Measurements from ENCODE around the gene CERS4.
A peak's percentile ranks its signal among the peaks of the same experiment; 100 is the strongest.

The CERS4 gene

GRCh38 chr19:8308891-8309291, 99.7 kb downstream of the CERS4 start:
- H3K4me3 ChIP-seq (ENCODE audit: low read depth, low read length), result peak overlapping the region; percentile 92
- TF ChIP-seq MYC (IDR thresholded peaks at IDR 0.05; ENCODE audit: low read depth, low read length), result no peak
- TF ChIP-seq, protein P1, sequence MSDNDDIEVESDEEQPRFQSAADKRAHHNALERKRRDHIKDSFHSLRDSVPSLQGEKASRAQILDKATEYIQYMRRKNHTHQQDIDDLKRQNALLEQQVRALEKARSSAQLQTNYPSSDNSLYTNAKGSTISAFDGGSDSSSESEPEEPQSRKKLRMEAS (IDR thresholded peaks at IDR 0.05; ENCODE audit: low read depth, low read length), result no peak
- TF ChIP-seq POLR2A (IDR thresholded peaks at IDR 0.05; ENCODE audit: extremely low read depth, insufficient read length), result no peak
- TF ChIP-seq, protein P2, sequence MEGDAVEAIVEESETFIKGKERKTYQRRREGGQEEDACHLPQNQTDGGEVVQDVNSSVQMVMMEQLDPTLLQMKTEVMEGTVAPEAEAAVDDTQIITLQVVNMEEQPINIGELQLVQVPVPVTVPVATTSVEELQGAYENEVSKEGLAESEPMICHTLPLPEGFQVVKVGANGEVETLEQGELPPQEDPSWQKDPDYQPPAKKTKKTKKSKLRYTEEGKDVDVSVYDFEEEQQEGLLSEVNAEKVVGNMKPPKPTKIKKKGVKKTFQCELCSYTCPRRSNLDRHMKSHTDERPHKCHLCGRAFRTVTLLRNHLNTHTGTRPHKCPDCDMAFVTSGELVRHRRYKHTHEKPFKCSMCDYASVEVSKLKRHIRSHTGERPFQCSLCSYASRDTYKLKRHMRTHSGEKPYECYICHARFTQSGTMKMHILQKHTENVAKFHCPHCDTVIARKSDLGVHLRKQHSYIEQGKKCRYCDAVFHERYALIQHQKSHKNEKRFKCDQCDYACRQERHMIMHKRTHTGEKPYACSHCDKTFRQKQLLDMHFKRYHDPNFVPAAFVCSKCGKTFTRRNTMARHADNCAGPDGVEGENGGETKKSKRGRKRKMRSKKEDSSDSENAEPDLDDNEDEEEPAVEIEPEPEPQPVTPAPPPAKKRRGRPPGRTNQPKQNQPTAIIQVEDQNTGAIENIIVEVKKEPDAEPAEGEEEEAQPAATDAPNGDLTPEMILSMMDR (IDR thresholded peaks at IDR 0.05; ENCODE audit: low read depth, low read length), result no peak
- DNase-seq (ENCODE audit: low read depth), result no peak

DNA sequence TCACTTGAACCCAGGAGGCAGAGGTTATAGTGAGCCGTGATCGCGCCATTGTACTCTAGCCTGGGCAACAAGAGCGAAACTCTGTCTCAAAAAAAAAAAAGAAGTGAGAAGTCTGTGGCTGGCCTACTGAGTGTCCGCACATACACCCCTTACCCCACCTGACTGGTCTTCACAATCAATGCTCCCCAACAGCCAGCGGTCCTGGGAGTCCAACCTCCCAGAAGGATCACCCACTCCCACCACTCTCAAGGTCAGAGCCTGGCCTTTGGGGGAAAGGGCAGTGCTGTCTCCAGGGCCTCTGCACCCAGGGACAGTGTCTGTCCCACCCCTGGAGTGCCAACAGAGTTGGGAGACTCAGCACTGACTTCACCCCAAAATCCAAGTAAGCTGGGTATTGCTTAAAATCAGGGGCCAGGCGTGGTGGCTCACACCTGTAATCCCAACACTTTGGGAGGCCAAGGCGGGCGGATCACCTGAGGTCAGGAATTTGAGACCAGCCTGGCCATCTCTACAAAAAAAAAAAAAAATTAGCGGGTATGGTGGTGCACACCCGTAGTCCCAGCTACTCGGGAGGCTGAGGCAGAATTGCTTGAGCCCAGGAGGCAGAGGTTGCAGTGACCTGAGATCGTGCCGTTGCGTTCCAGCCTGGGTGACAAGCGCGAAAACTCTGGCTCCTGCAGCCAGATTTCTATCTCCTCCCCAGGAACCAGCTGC, 101.3 kb downstream of the CERS4 start:
- TF ChIP-seq, protein P2 (IDR thresholded peaks at IDR 0.05; ENCODE audit: low read depth, low read length), result no peak
- TF ChIP-seq, protein P1 (IDR thresholded peaks at IDR 0.05; ENCODE audit: low read depth, low read length), result no peak
- TF ChIP-seq MYC (IDR thresholded peaks at IDR 0.05; ENCODE audit: low read depth, low read length) (no peak), POLR2A (IDR thresholded peaks at IDR 0.05; ENCODE audit: extremely low read depth, insufficient read length) (no peak)
- no peak for DNase-seq (ENCODE audit: low read depth)
- no peak overlapping the region for H3K4me3 ChIP-seq (ENCODE audit: low read depth, low read length)

- H3K4me3 ChIP-seq (ENCODE audit: low read depth, low read length), result no peak overlapping the region
- DNase-seq (ENCODE audit: low read depth), result no peak
- TF ChIP-seq, protein P2 (IDR thresholded peaks at IDR 0.05; ENCODE audit: low read depth, low read length), result no peak
- TF ChIP-seq POLR2A (IDR thresholded peaks at IDR 0.05; ENCODE audit: extremely low read depth, insufficient read length), result no peak
- TF ChIP-seq MYC (IDR thresholded peaks at IDR 0.05; ENCODE audit: low read depth, low read length), result no peak
- TF ChIP-seq, protein P1 (IDR thresholded peaks at IDR 0.05; ENCODE audit: low read depth, low read length), result no peak
Observed at GRCh38 chr19:8311461-8312260, 102.5 kb downstream of the CERS4 start.

Measured in NB4 (cell line).